ENCODE data around the gene BRIP1.
"Not testable (repeated sequence)": the region's sequence is repeated elsewhere in the genome, so short reads cannot be mapped to it uniquely, and the experiment has no call there.

The BRIP1 gene

GRCh38 chr17:61723183-61723582 lies 140.1 kb downstream of the BRIP1 start:
- no peak for DNase-seq

DNA sequence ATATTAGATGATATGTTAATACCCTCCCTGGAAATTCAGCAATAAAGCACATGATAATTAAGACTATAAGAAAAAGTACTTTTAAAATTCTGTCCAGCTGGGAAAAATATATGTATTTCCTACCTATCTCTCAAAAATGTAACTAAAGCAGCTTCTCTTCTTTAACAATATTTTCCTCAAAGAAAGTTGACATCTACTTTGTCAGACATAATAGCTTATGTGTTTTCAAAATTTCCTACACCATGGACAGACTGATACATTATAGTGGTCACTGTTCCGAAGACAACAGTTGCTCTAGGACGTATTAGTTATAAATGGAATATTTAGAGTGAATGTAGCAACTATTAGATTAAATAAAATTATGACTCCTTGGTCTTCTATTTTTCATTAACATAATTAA lies 140.9 kb downstream of the BRIP1 start:
- DNase-seq = no peak

DNA sequence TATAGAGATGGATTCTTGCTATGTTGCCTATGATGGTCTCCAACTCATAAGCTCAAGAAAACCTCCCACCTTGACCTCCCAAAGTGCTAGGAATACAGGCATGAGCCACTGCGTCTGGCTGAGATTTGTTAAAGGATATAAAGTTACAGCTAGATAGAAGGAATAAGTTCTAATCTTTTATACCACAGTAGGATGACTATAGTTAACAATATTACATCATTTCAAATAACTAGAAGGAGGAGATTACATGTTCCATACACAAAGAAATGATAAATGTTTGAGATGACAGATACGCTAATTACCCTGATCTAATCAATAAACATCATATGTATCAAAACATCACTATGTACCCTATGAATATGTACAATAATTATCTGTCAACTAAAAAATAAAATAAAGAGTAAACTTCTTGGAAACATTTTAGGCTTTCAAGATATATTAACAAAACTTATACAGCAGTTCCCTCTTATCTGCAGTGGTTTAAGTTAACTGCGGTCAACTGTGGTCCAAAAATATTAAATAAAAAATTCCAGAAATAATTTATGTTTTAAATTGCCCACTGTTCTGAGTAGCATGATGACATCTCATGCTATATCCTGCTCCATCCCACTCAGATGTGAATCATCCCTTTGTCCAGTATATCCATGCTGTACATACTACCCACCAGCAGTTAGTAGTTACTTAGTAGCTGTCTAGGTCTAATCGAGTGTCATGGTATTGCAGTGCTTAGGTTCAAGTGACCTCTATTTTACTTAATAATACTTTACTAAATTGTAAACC lies 143.1 kb downstream of the BRIP1 start:
- no peak for DNase-seq

DNA sequence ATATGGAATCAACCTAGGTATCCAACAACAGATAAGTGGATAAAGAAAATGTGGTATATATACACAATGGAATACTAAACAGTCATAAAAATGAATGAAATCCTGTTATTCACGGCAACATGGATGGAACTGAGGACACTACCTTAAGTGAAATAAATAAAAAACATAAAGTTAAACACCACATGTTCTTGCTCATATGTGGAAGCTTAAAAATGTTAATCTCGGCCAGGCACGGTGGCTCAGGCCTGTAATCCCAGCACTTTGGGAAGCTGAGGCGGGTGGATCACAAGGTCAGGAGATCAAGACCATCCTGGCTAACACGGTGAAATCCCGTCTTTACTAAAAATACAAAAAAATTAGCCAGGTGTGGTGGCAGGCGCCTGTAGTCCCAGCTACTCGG lies 144.1 kb downstream of the BRIP1 start:
- not testable (repeated sequence) for DNase-seq

- no peak for DNase-seq
Observed at GRCh38 chr17:61718022-61718421, 145.3 kb downstream of the BRIP1 start.

DNA sequence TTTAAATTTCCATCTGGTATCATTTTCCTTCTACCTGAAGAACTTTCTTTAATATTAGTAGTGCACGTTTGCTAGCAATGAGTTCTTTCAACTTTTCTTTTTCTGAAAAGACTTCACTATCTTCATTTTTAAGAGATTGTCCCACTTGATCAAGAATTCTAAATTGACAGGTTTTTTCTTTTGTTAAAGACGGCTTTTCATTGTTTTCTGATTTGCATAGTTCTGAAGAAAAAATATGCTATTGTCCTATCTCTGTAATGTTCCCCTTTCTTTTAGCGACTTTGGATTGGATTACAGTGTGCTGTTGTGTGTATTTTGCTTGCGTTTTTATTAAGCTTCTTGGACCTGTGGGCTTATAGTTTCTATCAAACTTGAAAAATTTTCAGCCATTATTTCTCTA lies 146.0 kb downstream of the BRIP1 start:
- no peak for DNase-seq

- DNase-seq = no peak
Observed at GRCh38 chr17:61716225-61716829, 147.0 kb downstream of the BRIP1 start.

DNA sequence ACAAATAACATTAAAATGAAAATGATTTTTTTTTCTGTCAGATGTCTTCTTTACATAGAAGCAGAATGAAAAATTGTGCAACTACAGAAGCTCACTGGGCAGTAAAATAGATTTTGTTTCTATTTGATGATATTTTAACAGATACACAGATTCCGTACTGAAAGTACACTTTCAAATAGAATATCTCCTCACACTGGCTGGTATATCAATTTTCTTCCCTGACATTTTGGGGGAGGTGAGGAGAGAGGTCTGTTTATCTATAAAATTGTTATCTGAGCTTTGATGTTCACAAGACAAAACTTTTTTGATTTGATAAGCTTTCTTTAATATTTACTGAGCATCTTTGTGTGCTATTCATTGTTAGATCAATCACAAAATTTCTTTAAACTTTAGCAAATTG lies 148.0 kb downstream of the BRIP1 start:
- DNase-seq = no peak

GRCh38 chr17:61714300-61714699 lies 149.0 kb downstream of the BRIP1 start:
- DNase-seq = no peak

- DNase-seq = no peak
Observed at GRCh38 chr17:61713035-61713434, 150.3 kb downstream of the BRIP1 start.

GRCh38 chr17:61710546-61710945 lies 152.8 kb downstream of the BRIP1 start:
- DNase-seq = no peak

DNA sequence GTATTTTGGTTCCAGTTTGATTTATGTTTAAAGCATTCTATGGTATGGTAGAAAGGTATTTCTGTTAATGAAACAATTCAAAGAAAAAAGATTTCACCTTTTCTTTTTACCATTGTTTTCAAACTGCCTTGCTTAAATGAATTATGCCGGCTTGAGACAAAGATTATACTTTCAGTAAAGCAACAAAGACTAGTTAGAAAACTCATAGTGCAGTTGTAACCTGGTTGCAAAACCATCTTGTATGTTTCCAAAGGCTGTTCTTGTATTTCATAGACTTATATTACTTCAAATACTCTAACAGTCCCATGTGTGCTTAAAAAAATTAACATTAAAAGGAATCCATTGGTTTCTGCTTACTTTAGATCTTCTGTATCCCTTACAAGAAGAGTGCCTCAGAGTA lies 153.8 kb downstream of the BRIP1 start:
- no peak for DNase-seq

DNA sequence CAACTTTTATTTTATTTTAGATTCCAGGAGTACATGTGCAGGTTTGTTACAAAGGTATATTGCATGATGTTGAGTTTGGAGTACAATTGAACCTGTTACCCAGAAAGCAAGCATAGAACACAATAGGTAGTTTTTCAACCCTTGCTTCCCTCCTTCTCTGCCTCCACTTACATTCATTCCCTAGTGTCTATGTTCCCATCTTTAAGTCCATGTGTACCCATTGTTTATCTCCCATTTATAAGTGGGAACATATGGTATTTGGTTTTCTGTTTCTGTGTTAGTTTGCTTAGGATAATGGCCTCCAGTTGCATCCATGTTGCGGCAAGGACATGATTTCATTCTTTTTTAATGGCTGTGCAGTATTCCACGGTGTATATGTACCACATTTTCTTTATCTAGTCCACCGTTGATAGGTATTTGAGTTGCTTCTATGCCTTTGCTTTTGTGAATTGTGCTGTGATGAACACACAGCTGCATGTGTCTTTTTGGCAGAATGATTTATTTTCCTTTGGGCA lies 158.3 kb downstream of the BRIP1 start:
- no peak for DNase-seq

- no peak for DNase-seq
Observed at GRCh38 chr17:61702450-61702849, 160.9 kb downstream of the BRIP1 start.

DNA sequence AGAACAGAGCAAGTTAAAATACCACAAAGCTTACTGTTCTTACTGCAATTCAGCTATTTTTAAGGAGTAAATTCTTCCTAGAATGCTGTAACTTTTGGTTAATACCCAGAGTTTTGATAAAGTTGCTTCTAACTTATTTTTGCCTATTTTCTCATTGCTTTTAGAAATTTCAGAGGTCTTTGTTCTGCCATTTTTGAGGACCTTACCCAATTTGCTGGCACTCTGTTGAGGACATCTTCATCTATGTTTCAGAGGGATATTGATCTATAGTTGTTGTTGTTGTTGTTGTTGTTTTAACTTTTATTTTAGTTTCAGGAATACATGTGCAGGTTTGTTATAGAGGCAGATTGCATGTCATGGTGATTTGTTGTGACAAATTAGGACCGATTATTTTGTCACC lies 161.3 kb downstream of the BRIP1 start:
- no peak for DNase-seq

GRCh38 chr17:61701334-61701733 lies 162.0 kb downstream of the BRIP1 start:
- DNase-seq = no peak

- DNase-seq = no peak
Observed at GRCh38 chr17:61700252-61700651, 163.1 kb downstream of the BRIP1 start.

- no peak for DNase-seq
Observed at GRCh38 chr17:61699694-61700093, 163.6 kb downstream of the BRIP1 start.

GRCh38 chr17:61699032-61699431 lies 164.3 kb downstream of the BRIP1 start:
- DNase-seq = no peak

DNA sequence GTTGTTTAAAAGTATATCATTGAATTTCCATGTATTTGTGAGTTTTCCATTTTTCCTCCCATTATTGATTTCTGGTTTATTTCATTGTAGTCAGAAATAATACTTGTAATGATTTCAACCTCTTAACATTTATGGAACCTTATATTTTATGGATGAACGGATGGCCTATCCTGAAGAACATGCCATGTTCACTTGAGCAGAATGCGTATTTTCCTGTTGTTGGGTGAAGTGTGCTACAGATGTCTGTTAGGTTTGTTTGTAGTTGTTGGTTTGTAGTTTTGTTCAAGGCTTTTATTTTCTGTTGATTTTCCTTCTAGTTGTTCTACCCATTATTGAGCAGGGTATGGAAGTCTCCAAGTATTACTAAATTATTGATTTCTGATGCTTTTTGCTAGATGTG lies 165.1 kb downstream of the BRIP1 start:
- no peak for DNase-seq

GRCh38 chr17:61695779-61696337 lies 167.5 kb downstream of the BRIP1 start:
- no peak for DNase-seq

DNA sequence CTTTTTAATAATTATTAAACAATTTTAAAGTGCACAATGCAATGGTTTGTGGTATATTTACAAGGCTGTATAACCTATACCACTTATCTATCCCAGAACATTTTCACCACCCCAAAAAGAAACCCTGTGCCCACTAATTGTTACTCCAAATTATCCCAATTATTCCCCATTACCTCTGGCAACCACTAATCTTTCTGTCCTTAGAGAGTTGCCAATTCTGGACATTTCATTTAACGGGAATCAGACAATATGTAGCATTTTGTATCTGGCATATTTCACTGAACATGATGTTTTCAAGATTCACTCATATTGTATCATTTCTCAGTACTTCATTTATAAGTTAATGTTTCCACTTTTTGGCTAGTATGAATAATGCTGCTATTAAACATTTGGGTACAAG lies 169.2 kb downstream of the BRIP1 start:
- no peak for DNase-seq

DNA sequence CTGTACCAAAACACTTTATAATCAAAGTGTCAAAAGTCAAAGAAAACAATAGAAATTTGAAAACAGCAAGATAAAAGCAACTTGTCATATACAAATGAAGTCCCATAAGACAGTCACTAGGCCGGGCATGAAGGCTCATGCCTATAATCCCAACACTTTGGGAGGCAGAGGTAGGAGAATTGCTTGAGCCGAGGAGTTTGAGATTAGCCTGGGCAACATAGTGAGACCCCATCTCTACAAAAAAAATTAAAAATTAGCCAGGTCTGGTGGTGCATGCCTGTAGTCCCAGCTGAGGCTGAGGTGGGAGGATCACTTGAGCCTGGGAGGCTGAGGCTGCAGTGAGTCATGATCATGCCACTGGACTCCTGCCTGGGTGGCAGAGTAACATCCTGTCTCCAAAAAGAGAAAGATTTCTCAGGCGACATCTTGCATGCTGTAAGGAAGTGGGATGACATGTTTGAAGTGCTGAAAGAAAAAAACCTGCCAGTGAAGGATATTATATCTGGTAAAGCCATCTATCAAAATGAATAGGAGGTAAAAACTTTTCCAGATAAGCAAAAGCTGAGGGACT lies 173.6 kb downstream of the BRIP1 start:
- no peak for DNase-seq

GRCh38 chr17:61687769-61688168 lies 175.6 kb downstream of the BRIP1 start:
- no peak for DNase-seq

All from NCI-H1417 (cell line).